ENCODE data around the gene PLPPR2.
"Not testable (repeated sequence)": the region's sequence is repeated elsewhere in the genome, so short reads cannot be mapped to it uniquely, and the experiment has no call there.

PLPPR2 gene

DNA sequence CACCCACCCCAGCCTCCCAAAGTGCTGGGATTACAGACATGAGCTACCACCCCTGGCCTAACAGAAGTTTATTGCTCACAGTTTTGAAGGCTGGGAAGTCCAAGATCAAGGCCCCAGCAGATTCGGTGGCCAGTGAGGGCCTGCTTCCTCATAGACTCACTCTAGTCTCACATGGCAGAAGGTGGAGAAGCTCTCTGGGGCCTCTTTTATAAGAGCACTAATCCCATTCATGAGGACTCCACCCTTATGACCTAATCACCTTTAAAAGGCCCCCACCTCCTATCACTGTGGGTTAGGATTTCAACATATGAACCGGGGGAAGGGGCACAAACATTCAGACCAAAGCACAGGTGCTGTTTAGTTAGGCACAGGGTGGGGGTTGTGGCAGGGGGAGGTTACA, 12.3 kb downstream of the PLPPR2 start:
- in situ Hi-C loops (cut with MboI; ENCODE audit: low sequenced_read_pairs), result no loop called here

DNA sequence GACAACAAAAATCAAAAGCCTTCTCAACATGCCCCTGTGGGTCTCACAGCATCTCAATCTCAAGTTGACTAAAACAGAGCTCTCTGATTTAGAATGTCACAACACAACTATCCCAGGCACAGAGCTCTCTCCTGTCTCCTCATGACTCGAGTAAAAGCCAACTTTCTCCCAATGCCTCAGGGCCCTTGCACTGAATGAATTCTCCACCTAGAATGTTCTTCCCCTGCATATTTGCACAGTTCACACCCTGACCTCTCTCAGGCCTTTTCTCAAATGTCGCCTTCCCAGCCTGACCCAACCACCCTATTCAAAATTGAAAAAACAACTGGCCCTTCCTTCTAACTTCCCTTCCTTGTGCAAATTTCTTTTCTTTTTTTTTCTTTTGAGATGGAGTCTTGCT, 15.5 kb downstream of the PLPPR2 start:
- in situ Hi-C loops (cut with MboI; ENCODE audit: low sequenced_read_pairs), result no loop called here

DNA sequence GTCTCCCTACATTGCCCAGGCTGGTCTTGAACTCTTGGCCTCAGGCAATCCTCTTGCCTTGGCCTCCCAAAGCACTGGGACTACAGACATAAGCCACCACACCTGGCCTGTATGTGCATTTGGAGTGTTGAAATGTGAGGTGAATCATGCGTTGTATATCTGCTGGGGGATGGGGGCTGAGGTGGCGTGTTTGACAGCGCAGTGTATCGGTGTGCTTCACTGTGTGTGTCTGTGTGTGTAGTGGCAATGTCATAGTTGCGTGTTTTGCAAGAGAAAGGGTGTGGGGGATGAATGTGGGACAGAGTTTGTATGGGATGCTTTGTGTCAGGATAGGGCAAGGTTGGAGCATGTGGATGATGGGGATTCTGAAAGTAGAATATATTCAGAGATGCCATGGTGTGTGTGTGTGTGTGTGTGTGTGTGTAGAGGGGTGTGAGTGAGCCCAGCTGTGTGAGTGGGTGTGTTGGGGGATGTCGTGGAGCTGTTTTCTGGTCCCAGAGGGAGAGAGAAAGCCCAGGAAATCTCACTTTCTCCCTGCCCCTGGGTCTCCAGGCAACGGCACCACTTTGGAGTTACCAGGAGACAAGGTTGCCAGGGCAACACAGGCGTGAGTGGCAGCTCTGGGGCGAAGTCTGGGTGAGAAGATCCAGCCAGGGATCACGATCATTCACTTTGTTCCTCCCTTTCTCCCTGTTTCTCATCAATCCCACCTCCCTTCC, 18.1 kb downstream of the PLPPR2 start:
- in situ Hi-C loops (cut with MboI; ENCODE audit: low sequenced_read_pairs), result no loop called here

DNA sequence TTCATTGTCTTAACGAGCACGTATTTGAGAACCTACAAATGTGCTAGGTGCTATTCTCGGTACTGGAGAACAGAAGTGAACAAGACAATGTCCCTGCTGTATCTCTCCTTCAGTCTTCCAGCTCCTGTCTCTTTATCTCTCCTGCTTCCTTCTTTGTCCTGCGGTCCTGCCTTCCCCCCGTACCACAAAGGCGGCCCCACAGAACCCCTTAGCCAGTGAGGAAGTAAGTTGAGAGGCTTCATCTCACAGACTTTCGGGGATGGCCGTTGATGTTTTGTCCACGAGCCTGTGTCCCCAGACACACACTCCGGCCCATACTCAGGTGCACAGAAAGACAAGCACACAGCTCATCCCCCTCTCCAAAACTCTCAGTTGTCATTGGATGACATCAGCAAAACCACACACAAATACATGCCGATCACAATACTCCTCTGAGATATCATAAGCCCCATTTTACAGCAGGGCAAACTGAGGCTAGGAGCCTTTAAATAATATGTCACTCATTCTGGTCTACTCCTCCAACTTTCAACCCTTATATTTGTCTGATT, 18.7 kb downstream of the PLPPR2 start:
- in situ Hi-C loops (cut with MboI; ENCODE audit: low sequenced_read_pairs), result no loop called here

DNA sequence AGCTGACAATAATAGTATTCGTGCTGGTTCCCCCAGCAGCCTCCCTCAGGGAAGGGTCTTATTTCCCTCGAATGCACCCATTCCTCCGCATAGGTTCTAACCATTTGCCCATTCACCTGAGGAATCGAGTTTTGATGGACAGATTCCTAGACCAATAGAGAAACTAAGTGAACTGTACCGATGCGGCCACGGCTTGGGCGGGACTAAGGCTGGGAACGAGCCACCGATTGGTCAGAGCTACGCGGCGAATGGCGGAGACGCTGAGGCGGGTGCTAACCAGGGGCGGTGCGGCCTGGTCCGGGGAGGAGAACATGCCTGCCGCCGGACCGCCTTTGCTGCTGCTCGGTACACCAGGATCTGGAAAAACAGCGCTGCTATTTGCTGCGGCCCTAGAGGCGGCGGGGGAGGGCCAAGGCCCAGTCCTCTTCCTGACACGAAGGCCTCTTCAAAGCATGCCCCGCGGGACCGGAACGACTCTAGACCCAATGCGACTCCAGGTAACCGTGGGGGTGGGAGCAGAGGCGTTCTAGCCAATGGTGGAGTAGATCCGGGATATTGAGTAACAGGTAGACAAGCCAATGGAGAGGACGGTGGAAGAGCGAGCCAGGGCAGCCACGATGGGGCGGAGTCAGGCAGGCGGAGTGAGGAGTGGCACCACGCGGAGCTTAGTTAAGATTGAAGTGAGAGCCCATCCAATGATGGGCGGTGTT, 19.4 kb downstream of the PLPPR2 start, which contains the start of gene SWSAP1:
Gene SWSAP1 (plus strand): TSS at position 234 of the 710 bp plus-strand sequence. CDS start 15 bp downstream, at position 249.
- in situ Hi-C loops (cut with MboI; ENCODE audit: low sequenced_read_pairs), result no loop called here

DNA sequence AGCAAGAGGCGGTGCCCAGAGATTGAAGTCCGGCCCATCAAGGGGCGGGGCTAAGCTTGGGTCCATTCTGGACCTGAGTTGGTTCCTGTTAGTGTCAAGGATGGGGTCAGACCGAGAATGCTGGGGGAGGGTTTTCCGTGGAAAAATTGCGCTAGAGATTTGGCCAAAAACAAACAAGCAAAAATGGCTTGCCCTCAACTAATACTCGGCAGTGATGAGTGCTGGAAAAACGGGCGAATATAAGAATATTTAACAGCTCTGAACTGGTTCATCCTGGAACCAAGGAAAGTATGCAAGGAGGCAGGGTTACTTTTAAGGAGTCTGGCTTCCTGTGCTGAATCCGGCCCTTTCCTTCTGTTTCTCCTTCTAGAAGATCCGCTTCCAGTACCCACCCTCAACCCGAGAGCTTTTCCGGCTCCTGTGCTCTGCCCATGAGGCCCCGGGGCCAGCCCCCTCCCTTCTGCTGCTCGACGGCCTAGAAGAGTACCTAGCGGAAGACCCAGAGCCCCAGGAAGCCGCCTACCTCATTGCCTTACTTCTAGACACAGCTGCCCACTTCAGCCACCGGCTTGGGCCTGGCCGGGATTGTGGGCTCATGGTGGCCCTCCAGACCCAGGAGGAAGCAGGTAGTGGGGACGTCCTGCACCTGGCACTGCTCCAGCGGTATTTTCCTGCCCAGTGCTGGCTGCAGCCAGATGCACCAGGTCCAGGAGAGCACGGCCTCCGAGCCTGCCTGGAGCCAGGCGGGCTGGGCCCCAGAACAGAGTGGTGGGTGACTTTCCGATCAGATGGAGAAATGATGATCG, 20.1 kb downstream of the PLPPR2 start:
- in situ Hi-C loops (cut with MboI; ENCODE audit: low sequenced_read_pairs), result no loop called here

DNA sequence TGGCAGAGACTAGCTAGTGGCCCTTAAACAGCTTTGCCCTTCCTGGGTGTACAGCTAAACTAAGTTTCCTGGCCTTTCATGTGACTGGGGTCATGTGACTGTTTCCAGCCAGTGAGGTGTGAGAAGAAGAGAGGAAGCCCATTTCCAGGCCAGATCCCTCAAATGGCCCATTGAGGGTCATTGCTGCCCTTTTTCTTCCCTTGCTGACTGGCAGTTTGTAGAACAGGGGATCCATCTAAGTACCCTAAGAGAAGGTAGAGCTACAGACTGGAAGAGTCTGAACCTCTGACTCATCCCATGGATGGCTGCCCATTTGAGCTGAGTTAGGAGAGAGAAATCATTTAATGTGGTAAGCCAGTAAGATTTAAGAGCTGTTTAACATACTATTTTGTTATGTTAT, 22.0 kb downstream of the PLPPR2 start:
- in situ Hi-C loops (cut with MboI; ENCODE audit: low sequenced_read_pairs), result no loop called here

DNA sequence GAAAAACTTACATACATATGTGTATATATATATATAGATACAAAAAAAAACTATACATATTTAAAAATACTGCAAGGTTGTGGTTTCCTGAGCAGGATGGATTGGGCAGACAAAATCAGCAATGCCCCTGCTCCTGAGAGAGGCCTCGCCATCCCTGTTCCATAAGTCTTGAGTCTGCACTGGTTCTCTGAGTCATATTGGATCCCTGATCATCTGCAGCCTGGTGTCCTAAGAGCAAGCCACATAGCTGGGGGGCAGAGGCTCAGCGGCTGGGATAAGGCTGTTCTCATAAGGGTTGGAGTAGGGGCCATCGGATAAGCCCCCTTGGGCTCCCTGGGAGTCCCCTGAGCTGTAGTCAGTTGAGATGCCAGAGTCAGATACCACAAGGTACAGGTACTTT, 22.5 kb downstream of the PLPPR2 start:
- in situ Hi-C loops (cut with MboI; ENCODE audit: low sequenced_read_pairs), result no loop called here

DNA sequence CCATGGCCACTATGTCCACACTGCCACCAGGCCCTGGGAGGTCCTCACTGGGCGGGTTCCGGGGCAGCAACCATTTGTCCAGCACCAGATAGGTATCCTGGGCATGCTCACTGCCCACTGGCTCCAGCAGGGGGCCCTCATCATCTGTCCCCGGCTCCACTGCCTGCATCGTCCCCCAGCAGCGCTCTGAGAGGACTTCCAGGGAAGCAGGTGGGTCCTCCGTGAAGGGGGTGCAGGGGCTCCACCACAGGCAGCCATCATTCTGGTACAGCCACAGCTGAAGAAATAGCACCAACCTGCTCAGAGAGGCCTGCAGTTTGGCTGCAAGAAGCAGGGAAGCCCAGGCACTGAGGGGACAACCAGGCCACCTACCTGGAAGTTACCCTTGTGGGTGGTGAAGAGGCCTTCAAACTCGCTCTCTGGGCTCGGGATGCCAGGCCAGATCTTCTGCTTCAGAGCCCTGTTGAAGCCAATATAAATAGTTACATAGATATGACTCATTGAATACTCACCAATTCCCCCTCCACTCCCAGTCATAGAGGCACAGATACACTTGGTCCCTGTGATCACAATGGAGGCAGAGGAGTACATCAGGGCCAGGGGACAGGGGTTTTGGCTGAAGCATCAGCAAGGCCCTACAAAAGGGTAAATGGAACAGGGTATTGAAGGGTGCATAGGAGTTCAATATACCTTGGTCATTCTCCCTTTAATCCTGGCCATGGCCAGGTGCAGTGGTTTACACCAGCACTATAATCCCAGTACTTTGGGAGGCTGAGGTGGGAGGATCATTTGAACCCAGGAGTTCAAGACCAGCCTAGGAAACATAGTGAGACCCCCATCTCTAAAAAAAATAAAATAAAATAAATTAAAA, 23.3 kb downstream of the PLPPR2 start:
- in situ Hi-C loops (cut with MboI; ENCODE audit: low sequenced_read_pairs), result no loop called here

DNA sequence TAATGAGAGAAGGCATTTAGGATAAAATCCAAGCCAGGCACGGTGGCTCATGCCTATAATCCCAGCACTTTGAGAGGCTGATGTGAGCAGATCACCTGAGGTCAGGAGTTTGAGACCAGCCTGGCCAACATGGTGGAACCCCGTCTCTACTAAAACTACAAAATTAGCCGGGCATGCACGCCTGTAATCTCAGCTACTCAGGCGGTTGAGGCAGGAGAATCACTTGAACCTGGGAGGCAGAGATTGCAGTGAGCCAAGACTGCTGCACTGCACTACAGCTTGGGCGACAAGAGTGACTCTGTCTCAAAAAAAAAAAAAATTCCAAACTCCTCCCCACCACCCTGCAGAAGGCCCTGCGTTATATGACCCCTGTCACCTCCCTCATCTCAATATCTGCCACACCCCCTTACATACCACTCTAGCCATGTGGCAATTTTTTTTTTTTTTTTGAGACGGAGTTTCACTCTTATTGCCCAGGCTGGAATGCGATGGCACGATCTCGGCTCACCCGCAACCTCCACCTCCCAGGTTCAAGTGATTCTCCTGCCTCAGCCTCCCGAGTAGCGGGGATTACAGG, 24.1 kb downstream of the PLPPR2 start:
- in situ Hi-C loops (cut with MboI; ENCODE audit: low sequenced_read_pairs), result not testable (repeated sequence)

DNA sequence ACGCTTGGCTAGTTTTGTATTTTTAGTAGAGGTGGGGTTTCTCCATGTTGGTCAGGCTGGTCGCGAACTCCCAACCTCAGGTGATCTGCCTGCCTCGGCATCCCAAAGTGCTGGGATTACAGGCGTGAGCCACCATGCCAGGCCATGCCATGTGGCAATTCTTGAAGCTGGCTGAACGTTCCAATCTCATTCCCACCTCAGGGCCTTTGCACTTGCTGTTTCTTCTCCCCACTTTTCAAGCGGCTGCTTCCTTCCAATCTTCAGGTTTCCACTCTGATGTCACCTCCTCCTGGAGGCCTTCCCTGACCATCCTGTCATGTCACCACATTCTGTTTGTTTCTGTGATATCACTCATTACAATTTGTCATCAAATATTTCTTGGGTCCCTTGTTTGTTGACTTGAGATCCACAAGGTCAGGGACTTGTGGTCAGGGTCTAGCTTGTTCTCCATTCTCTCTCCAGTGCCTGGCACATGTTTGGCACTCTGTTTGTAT, 24.7 kb downstream of the PLPPR2 start:
- in situ Hi-C loops (cut with MboI; ENCODE audit: low sequenced_read_pairs), result no loop called here

DNA sequence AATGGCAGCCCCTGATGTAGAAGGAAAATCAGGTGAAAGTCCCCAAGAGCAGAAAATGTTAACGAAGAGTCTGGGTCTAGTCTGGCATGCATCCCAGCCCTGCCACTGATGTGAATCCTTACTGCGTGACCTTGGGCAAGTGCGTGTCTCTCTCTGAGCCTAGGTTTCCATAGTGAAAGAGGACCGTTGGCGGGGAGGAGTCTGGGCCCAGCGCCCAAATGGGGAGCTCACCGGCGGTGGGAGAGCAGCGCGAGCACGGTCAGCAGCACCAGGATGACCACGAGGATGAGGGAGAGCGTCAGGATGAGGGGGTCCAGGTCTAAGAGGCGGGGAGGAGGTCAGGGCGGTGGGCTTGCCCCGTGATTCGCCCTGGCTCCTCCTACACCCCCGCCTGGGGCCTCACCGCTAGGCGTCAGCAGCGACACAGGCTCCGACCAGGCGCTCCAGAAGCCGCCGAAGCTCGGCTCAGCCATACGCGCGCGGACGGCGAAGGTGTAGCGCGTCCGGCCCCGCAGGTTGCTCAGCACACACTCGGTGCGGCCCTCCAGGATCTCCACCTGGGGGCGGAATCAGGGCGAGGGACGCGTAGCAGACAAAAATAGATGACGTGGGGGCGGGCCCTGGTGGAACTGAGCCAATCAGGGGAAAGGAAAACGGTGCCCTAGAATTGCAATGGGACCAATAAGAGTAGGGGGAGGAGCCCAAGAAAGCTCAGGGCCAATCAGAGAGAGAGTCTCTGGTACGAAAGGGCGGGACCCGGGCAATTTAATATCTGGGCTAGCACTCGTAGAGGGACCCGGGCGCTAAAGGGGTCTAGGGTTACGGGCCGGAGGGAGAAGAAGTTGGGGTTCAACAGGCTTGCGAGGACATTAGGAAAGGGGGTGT, 25.7 kb downstream of the PLPPR2 start:
- in situ Hi-C loops (cut with MboI; ENCODE audit: low sequenced_read_pairs), result no loop called here

DNA sequence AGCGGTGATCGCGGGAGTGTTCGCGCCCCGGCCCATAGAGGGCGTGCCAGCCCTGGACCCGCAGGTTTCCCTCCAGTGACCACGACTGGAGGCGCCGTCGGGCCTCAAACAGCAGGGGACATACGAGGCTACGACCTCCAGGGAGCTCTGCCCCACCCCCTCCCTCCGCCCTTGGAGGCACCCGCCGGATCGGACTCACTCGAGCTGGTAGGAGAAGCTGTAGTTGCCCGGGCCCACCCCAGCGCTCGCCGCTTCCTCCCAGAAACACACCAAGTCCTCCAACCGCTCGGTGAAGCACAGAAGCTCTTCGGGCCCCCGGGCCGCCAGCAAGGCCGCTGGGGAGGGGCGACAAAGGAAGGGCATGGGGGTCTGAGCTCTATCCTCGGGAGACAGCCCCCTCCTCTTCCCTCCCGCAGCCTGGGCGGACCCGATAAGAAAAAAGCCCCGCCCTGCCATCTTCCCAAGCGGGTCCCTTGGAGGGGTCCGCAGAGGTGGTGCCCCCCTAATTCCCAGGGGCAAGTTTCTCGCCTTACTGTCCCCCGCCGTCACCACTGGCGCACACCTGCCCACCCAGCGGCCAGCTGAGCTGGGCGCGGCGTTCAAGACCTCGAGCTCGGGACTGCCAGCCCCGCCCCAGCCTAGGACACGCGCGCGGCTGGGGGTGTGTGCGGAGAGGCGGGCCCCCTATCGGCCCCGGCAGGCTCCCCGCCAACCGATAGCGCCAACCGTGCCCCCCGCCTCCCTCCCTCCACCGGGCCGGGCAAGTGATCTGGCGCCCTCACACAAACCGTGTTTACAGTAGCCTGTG, 27.9 kb downstream of the PLPPR2 start:
- in situ Hi-C loops (cut with MboI; ENCODE audit: low sequenced_read_pairs), result no loop called here

DNA sequence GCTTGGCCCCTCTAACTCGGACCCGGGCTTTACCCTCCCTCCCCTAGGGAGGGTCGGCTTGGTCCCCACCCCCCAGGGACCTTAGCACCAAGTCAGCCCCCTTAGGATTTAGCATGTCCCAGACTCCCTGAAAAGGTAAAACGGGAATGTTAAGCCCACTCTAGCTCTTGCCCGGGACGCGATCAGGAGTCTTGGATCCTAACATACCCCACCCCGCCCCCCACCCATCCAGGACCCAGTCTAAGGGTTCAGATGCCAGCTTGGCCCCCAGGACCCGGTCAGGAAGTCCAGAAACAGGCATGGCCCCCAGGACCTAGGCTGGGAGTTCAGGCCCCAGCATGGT, 28.4 kb downstream of the PLPPR2 start:
- in situ Hi-C loops (cut with MboI; ENCODE audit: low sequenced_read_pairs), result no loop called here

DNA sequence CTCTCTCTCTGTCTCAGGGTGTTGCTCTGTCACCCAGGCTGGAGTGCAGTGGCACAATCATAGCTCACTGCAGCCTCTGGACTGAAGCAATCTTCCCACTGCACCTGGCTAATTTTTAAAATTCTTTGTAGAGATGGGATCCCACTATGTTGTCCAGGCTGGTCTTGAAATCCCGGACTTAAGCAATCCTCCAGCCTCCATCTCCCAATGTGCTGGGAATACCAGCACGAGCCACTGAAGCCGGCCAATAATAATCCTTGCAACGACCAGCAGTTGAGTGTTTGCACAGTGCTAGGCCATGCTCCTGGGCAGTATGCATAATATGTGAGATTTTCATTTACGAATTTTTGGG, 29.5 kb downstream of the PLPPR2 start:
- in situ Hi-C loops (cut with MboI; ENCODE audit: low sequenced_read_pairs), result no loop called here

DNA sequence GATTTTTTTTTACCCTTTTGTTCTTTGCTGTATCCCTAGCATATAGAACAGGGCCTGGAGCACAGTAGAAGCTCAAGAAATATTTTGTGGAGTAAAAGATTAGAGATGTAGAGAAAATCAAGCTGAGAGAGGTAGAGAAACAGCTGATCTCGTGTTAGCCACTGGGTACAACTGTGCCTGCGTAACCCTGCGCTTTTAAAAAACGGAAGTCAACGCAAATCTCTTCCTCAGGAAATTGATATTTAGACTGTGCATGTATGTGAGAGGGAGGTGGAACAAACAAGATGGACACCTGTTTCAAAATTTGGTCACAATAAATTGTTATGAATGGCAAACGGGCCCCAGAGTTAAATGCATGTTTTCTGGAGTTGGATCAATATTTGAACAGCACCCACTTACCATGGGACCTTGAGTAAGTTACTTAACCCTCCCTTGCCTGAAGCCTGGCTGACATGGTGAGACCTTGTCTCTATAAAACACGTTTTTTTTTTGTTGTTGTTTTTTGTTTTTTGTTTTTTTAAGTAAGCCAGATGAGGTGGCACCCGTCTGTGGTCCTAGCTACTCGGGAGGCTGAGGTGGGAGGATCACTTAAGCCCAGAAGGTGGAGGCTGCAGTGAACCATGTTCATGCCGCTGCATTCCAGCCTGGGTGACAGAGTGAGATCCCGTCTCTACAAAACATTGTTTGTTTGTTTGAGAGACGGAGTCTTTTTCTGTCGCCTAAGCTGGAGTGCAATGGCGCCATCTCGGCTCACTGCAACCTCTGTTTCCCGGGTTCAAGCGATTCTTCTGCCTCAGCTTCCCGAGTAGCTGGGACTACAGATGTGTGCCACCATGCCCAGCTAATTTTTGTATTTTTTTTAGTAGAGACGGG, 32.2 kb downstream of the PLPPR2 start:
- in situ Hi-C loops (cut with MboI; ENCODE audit: low sequenced_read_pairs), result no loop called here

DNA sequence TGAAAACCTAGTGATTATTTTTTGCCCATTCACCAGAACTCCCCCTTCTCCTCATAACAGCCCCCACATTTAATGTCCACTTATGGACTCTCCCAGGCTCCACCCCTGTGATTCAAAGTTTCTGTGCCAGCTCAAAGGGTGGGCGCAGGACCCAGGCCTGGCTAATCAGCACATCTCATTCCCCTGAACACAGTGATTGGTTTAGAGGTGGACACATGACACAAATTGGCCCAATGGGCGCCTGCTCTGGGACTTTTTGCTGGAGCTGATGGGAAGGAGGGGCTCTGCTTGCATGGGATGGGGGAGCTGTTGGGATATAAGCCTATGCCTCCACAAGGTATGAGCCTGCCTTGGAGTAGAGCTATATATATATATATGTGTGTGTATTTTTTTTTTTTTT, 35.1 kb downstream of the PLPPR2 start:
- in situ Hi-C loops (cut with MboI; ENCODE audit: low sequenced_read_pairs), result no loop called here
